ENCODE measurements around the gene PTPRR.

The PTPRR gene

GRCh38 chr12:70963081-70963660, 42.6 kb upstream of the PTPRR start:
- TF ChIP-seq POLR2AphosphoS5 (IDR thresholded peaks at IDR 0.05; ENCODE audit: low read depth, low read length) (no peak), FOXP2 (optimal IDR thresholded peaks at IDR 0.05; ENCODE audit: borderline replicate concordance, extremely low read depth, extremely low read length, insufficient read depth) (no peak), SIN3A (IDR thresholded peaks at IDR 0.05; ENCODE audit: borderline replicate concordance, insufficient read depth, low read length) (no peak), TAF1 (IDR thresholded peaks at IDR 0.05; ENCODE audit: borderline replicate concordance, insufficient read depth, low read length) (no peak), REST (IDR thresholded peaks at IDR 0.05; ENCODE audit: insufficient read depth in 1 of 2, low read depth in 2 of 2, low read length in 2 of 2) (no peak)

GRCh38 chr12:70962226-70962794, 41.8 kb upstream of the PTPRR start:
- no peak for TF ChIP-seq POLR2AphosphoS5 (IDR thresholded peaks at IDR 0.05; ENCODE audit: low read depth, low read length)
- no peak for TF ChIP-seq SIN3A (IDR thresholded peaks at IDR 0.05; ENCODE audit: borderline replicate concordance, insufficient read depth, low read length)
- TF ChIP-seq FOXP2 (optimal IDR thresholded peaks at IDR 0.05; ENCODE audit: borderline replicate concordance, extremely low read depth, extremely low read length, insufficient read depth): no peak
- TF ChIP-seq TAF1 (IDR thresholded peaks at IDR 0.05; ENCODE audit: borderline replicate concordance, insufficient read depth, low read length): no peak
- TF ChIP-seq REST (IDR thresholded peaks at IDR 0.05; ENCODE audit: insufficient read depth in 1 of 2, low read depth in 2 of 2, low read length in 2 of 2): no peak

- TF ChIP-seq FOXP2 (optimal IDR thresholded peaks at IDR 0.05; ENCODE audit: borderline replicate concordance, extremely low read depth, extremely low read length, insufficient read depth) (no peak), REST (IDR thresholded peaks at IDR 0.05; ENCODE audit: insufficient read depth in 1 of 2, low read depth in 2 of 2, low read length in 2 of 2) (no peak), POLR2AphosphoS5 (IDR thresholded peaks at IDR 0.05; ENCODE audit: low read depth, low read length) (no peak), TAF1 (IDR thresholded peaks at IDR 0.05; ENCODE audit: borderline replicate concordance, insufficient read depth, low read length) (no peak), SIN3A (IDR thresholded peaks at IDR 0.05; ENCODE audit: borderline replicate concordance, insufficient read depth, low read length) (no peak)
Observed at GRCh38 chr12:70960484-70960883, 39.9 kb upstream of the PTPRR start.

GRCh38 chr12:70955415-70955814, 34.9 kb upstream of the PTPRR start:
- TF ChIP-seq POLR2AphosphoS5 (IDR thresholded peaks at IDR 0.05; ENCODE audit: low read depth, low read length) (no peak), REST (IDR thresholded peaks at IDR 0.05; ENCODE audit: insufficient read depth in 1 of 2, low read depth in 2 of 2, low read length in 2 of 2) (no peak), FOXP2 (optimal IDR thresholded peaks at IDR 0.05; ENCODE audit: borderline replicate concordance, extremely low read depth, extremely low read length, insufficient read depth) (no peak), SIN3A (IDR thresholded peaks at IDR 0.05; ENCODE audit: borderline replicate concordance, insufficient read depth, low read length) (no peak), TAF1 (IDR thresholded peaks at IDR 0.05; ENCODE audit: borderline replicate concordance, insufficient read depth, low read length) (no peak)
